GM12878 (cell line): ENCODE results near the gene RASAL2.

Experiments used
- CREM ChIP-seq: IDR thresholded peaks from 2 replicates; pipeline ENCODE4 v1.6.1; 2014; ENCODE audit warnings: antibody characterized with exemption, low read depth
- POLR2AphosphoS5 ChIP-seq: IDR thresholded peaks from 2 replicates; pipeline ENCODE4 v1.6.1; 2011; ENCODE audit warnings: mild to moderate bottlenecking, low read length, inconsistent platforms
- TF ChIP-seq, protein P1 (sequence below): IDR thresholded peaks from 2 replicates; pipeline ENCODE4 v1.6.1; 2012; ENCODE audit warnings: low read depth, low read length, improper control_type of control experiment
- TF ChIP-seq, protein P2 (sequence below): IDR thresholded peaks from 2 replicates; pipeline ENCODE4 v1.6.1; 2011; ENCODE audit warnings: low read depth, low read length, improper control_type of control experiment, borderline replicate concordance

DNA sequence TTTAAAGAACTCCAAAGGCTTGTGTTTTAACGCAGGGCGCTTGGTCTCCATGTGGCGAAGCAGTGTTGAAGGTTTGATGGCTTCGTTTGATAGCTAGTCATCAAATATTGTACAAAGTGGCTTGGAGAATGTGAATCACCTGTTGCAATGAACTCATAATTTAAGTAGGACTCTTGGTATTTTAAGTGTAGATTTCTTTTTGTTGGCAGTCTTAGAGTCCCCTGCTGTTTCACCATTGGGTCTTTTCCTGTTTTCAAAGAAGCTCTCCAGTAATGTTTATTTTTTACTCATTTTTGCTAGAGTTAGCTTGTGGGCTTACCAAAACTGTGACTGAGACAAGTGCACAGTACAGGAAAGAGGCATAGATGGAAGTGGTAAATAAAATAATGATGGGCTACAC, 26.2 kb downstream of the RASAL2 start:
- TF ChIP-seq, protein P1, sequence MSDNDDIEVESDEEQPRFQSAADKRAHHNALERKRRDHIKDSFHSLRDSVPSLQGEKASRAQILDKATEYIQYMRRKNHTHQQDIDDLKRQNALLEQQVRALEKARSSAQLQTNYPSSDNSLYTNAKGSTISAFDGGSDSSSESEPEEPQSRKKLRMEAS = no peak
- no peak for TF ChIP-seq POLR2AphosphoS5
- TF ChIP-seq, protein P2, sequence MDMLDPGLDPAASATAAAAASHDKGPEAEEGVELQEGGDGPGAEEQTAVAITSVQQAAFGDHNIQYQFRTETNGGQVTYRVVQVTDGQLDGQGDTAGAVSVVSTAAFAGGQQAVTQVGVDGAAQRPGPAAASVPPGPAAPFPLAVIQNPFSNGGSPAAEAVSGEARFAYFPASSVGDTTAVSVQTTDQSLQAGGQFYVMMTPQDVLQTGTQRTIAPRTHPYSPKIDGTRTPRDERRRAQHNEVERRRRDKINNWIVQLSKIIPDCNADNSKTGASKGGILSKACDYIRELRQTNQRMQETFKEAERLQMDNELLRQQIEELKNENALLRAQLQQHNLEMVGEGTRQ = no peak
- TF ChIP-seq CREM = no peak
